Liver (tissue), 9 donors: ENCODE data around the gene MICAL2. TPM values are rescaled to one million over a fixed set of nuclear protein-coding genes. Genes with fewer than 3 reads are reported as not detected.
A peak's percentile ranks its signal among the peaks of the same experiment; 100 is the strongest.

Source experiments
- DNase-seq: peaks from one replicate; pipeline ENCODE4 v3.0.0-alpha.2; 2017; ENCODE audit warnings: low spot score
- H3K27ac ChIP-seq, 2 donors: one replicate each; pipeline ENCODE4 v1.7.0; 2013; ENCODE audit warnings: inconsistent platforms in 2 of 2, low read length in 2 of 2, control low read depth in 1 of 2, low read depth in 1 of 2, mild to moderate bottlenecking in 1 of 2
- H3K27me3 ChIP-seq, 4 donors: one replicate each; pipeline versions ENCODE4 v1.6.1 to v1.7.0; 2013; ENCODE audit warnings: low read length in 3 of 4, inconsistent platforms in 1 of 4, mild to moderate bottlenecking in 1 of 4, moderate library complexity in 1 of 4; ENCODE audit not compliant: control insufficient read depth in 4 of 4, insufficient read depth in 4 of 4
- H3K36me3 ChIP-seq, 4 donors: one replicate each; pipeline versions ENCODE4 v1.6.1 to v1.7.0; 2013; ENCODE audit warnings: low read length in 3 of 4, mild to moderate bottlenecking in 3 of 4, low read depth in 1 of 4, moderate library complexity in 1 of 4; ENCODE audit not compliant: control insufficient read depth in 4 of 4, insufficient read depth in 3 of 4
- H3K4me1 ChIP-seq, 4 donors: one replicate each; pipeline versions ENCODE4 v1.6.1 to v1.7.0; 2013; ENCODE audit warnings: low read length in 3 of 4, mild to moderate bottlenecking in 3 of 4, moderate library complexity in 1 of 4; ENCODE audit not compliant: control insufficient read depth in 4 of 4, insufficient read depth in 4 of 4
- H3K4me3 ChIP-seq, 3 donors: one replicate each; pipeline versions ENCODE4 v1.6.1 to v1.7.0; 2013; ENCODE audit warnings: low read length in 3 of 3, control low read depth in 1 of 3, low read depth in 1 of 3, mild to moderate bottlenecking in 1 of 3
- H3K9ac ChIP-seq, 2 donors: one replicate each; pipeline ENCODE4 v1.7.0; 2013; ENCODE audit warnings: low read length in 2 of 2, mild to moderate bottlenecking in 2 of 2, moderate library complexity in 2 of 2, control low read depth in 1 of 2, low read depth in 1 of 2
- H3K9me3 ChIP-seq, 4 donors: one replicate each; pipeline versions ENCODE4 v1.6.1 to v1.7.0; 2013; ENCODE audit warnings: low read length in 3 of 4; ENCODE audit not compliant: control insufficient read depth in 4 of 4
- ATF3 ChIP-seq: IDR thresholded peaks from 2 replicates; pipeline ENCODE4 v1.6.1; 2016; ENCODE audit warnings: antibody characterized with exemption
- CTCF ChIP-seq: fragments of 150-350 bp; IDR thresholded peaks from 2 replicates; pipeline ENCODE4 v1.5.1; 2017; ENCODE audit warnings: improper control_type of control experiment, low read depth, low read length; ENCODE audit not compliant: missing input control
- EGR1 ChIP-seq, 2 donors: IDR thresholded peaks; 2 replicates each; pipeline ENCODE4 v1.6.1; 2016 to 2018; ENCODE audit warnings: antibody characterized with exemption in 2 of 2, low read depth in 2 of 2
- FOXA1 ChIP-seq: IDR thresholded peaks from 2 replicates; pipeline ENCODE4 v1.6.1; 2016; ENCODE audit warnings: antibody characterized with exemption
- FOXA2 ChIP-seq: IDR thresholded peaks from 2 replicates; pipeline ENCODE4 v1.6.1; 2016; ENCODE audit warnings: antibody characterized with exemption
- GABPA ChIP-seq, 2 donors: IDR thresholded peaks in 1 of 2; conservative IDR thresholded peaks in 1 of 2; 2 replicates each; pipeline ENCODE4 v1.6.1; 2016; ENCODE audit warnings: antibody characterized with exemption in 2 of 2, mild to moderate bottlenecking in 1 of 2, moderate library complexity in 1 of 2
- HNF4A ChIP-seq, 2 donors: conservative IDR thresholded peaks; 2 replicates each; pipeline ENCODE4 v1.6.1; 2016; ENCODE audit warnings: antibody characterized with exemption in 2 of 2, mild to moderate bottlenecking in 2 of 2
- HNF4G ChIP-seq: IDR thresholded peaks from 2 replicates; pipeline ENCODE4 v1.6.1; 2016; ENCODE audit warnings: antibody characterized with exemption
- JUND ChIP-seq, 2 donors: IDR thresholded peaks; 2 replicates each; pipeline ENCODE4 v1.6.1; 2016; ENCODE audit warnings: antibody characterized with exemption in 2 of 2
- MAX ChIP-seq: IDR thresholded peaks from 2 replicates; pipeline ENCODE4 v1.6.1; 2016; ENCODE audit warnings: antibody characterized with exemption
- NR2F2 ChIP-seq: IDR thresholded peaks from 2 replicates; pipeline ENCODE4 v1.6.1; 2016; ENCODE audit warnings: antibody characterized with exemption
- RAD21 ChIP-seq, 2 donors: IDR thresholded peaks; 2 replicates each; pipeline ENCODE4 v1.6.1; 2016; ENCODE audit warnings: antibody characterized with exemption in 2 of 2, mild to moderate bottlenecking in 2 of 2
- REST ChIP-seq: IDR thresholded peaks from 2 replicates; pipeline ENCODE4 v1.6.1; 2016; ENCODE audit warnings: antibody characterized with exemption, mild to moderate bottlenecking
- RXRA ChIP-seq, 2 donors: IDR thresholded peaks; 2 replicates each; pipeline ENCODE4 v1.6.1; 2017 to 2018; ENCODE audit warnings: antibody characterized with exemption in 2 of 2, mild to moderate bottlenecking in 1 of 2
- SP1 ChIP-seq: IDR thresholded peaks from 2 replicates; pipeline ENCODE4 v1.6.1; 2018; ENCODE audit warnings: antibody characterized with exemption, mild to moderate bottlenecking
- TAF1 ChIP-seq: conservative IDR thresholded peaks from 2 replicates; pipeline ENCODE4 v1.6.1; 2016; ENCODE audit warnings: antibody characterized with exemption, mild to moderate bottlenecking
- YY1 ChIP-seq: IDR thresholded peaks from 2 replicates; pipeline ENCODE4 v1.6.1; 2016; ENCODE audit warnings: antibody characterized with exemption, mild to moderate bottlenecking
- ZBTB33 ChIP-seq: IDR thresholded peaks from 2 replicates; pipeline ENCODE4 v1.6.1; 2016; ENCODE audit warnings: antibody characterized with exemption
- WGBS: extraction: QIAGEN DNeasy Blood & Tissue Kit; methylation state at CpG from one replicate; pipeline ENCODE4 v1.1.7; 2013; 5-methylcytosine and 5-hydroxymethylcytosine counted together
- polyA plus RNA-seq, 2 donors: library from polyadenylated mRNA; stranded (reverse) in 1 of 2; unstranded in 1 of 2; fragments of 200-250 nt in 1 of 2; fragments of >200 nt in 1 of 2; fragmentation: Nextera tagmentation in 1 of 2; extraction: Ambion mirVana in 1 of 2; gene quantifications; one replicate each; pipeline versions ENCODE4 v1.2.1 to v1.2.3, GENCODE V29; 2013 to 2015
- total RNA-seq, 2 donors: library from RNA; depleted of rRNA; stranded (reverse); fragments of >200 nt; gene quantifications; one replicate each; pipeline ENCODE4 v1.2.3, GENCODE V29; 2014
- donor health status: healthy.
- donor health status: healthy.
- donor health status: healthy.
- donor health status: healthy.
- donor health status: healthy.

The MICAL2 gene
- total and polyA plus RNA-seq, 4 donors = 17.5 to 113 (median 42.9) TPM

GRCh38 chr11:12143461-12144258, 33.3 kb downstream of the MICAL2 start:
- Histone ChIP-seq H3K9me3 (no peaks in the 10 kb centered on the region), H3K36me3 (peaks cover 0 to 4% (median 0%) of the 10 kb centered on the region in 4 donors), H3K27me3 (no peaks in the 10 kb centered on the region), H3K4me1 (no peaks in the 10 kb centered on the region), H3K4me3 (no peak overlapping the region), H3K27ac (no peak overlapping the region), H3K9ac (no peak overlapping the region)
- 72% methylated on average over 7 of the region's 7 CpGs for WGBS
- peak; percentile 10 for TF ChIP-seq NR2F2
- TF ChIP-seq HNF4A (conservative IDR thresholded peaks at IDR 0.05) = peak in 1 of 2 donors; percentile 39
- TF ChIP-seq YY1 = peak; percentile 22
- TF ChIP-seq HNF4G = peak; percentile 8
- no peak for TF ChIP-seq ZBTB33
- DNase-seq = no peak

GRCh38 chr11:12144330-12145174, 34.2 kb downstream of the MICAL2 start:
- H3K36me3 ChIP-seq = peaks cover 0 to 4% (median 0%) of the 10 kb centered on the region in 4 donors
- H3K4me1 ChIP-seq = no peaks in the 10 kb centered on the region
- H3K9ac ChIP-seq = no peak overlapping the region
- no peak overlapping the region for H3K27ac ChIP-seq
- DNase-seq = no peak
- no peaks in the 10 kb centered on the region for H3K27me3 ChIP-seq
- WGBS = 84% methylated on average over 11 of the region's 11 CpGs
- H3K4me3 ChIP-seq = no peak overlapping the region
- H3K9me3 ChIP-seq = no peaks in the 10 kb centered on the region
- no peak for TF ChIP-seq ATF3
- no peak for TF ChIP-seq MAX
- no peak for TF ChIP-seq ZBTB33
- no peak for TF ChIP-seq FOXA2
- no peak for TF ChIP-seq TAF1
- TF ChIP-seq HNF4G = no peak
- no peak for TF ChIP-seq RAD21 (IDR thresholded peaks at IDR 0.05)
- no peak for TF ChIP-seq CTCF
- TF ChIP-seq NR2F2 = no peak
- TF ChIP-seq SP1 = no peak
- no peak for TF ChIP-seq JUND (IDR thresholded peaks at IDR 0.05)
- TF ChIP-seq YY1 = no peak
- no peak for TF ChIP-seq REST
- TF ChIP-seq EGR1 (IDR thresholded peaks at IDR 0.05; ENCODE audit: low read depth in 2 of 2) = no peak
- no peak for TF ChIP-seq RXRA (IDR thresholded peaks at IDR 0.05)
- TF ChIP-seq FOXA1 = no peak
- no peak for TF ChIP-seq HNF4A (conservative IDR thresholded peaks at IDR 0.05)
- TF ChIP-seq GABPA (IDR thresholded peaks at IDR 0.05 in 1 of 2, conservative IDR thresholded peaks at IDR 0.05 in 1 of 2) = no peak
